Jurkat, Clone E6-1 (cell line): ENCODE measurements around the gene NES.

Experiments
- DNase-seq: peaks from one replicate; pipeline ENCODE4 v3.0.0-alpha.2; 2011; ENCODE audit warnings: low read depth, low spot score
- H3K4me3 ChIP-seq: 2 replicates; pipeline ENCODE4 v1.5.1; 2011; ENCODE audit warnings: mild to moderate bottlenecking, low read length, control low read depth, moderate library complexity

NES gene

GRCh38 chr1:156684227-156684782 lies 7.1 kb upstream of the NES start:
- peak; percentile 47 for DNase-seq
- no peak overlapping the region for H3K4me3 ChIP-seq

GRCh38 chr1:156682166-156682890 lies 5.1 kb upstream of the NES start:
- no peak overlapping the region for H3K4me3 ChIP-seq
- no peak for DNase-seq

- no peak overlapping the region for H3K4me3 ChIP-seq
- DNase-seq, result no peak
Observed at GRCh38 chr1:156681196-156681960, 4.2 kb upstream of the NES start.

- H3K4me3 ChIP-seq, result no peak overlapping the region
Observed at GRCh38 chr1:156680056-156680455, 2.8 kb upstream of the NES start.

GRCh38 chr1:156677616-156678596 lies 699 bp upstream of the NES start:
- H3K4me3 ChIP-seq, result no peak overlapping the region
- DNase-seq, result peak; percentile 45

More at GRCh38 chr1:156680056-156680455, 2.8 kb upstream of the NES start:
- no peak for DNase-seq

- DNase-seq, result no peak
- H3K4me3 ChIP-seq, result no peak overlapping the region
Observed at GRCh38 chr1:156676114-156676819, 940 bp downstream of the NES start.

- H3K4me3 ChIP-seq, result no peak overlapping the region
- DNase-seq, result no peak
Observed at GRCh38 chr1:156675210-156676113, 1.7 kb downstream of the NES start.

GRCh38 chr1:156673387-156674121 lies 3.7 kb downstream of the NES start:
- no peak overlapping the region for H3K4me3 ChIP-seq
- no peak for DNase-seq

GRCh38 chr1:156671804-156672203 lies 5.4 kb downstream of the NES start:
- DNase-seq, result no peak
- H3K4me3 ChIP-seq, result no peak overlapping the region

- no peak overlapping the region for H3K4me3 ChIP-seq
- DNase-seq, result no peak
Observed at GRCh38 chr1:156670791-156671190, 6.4 kb downstream of the NES start.

- no peak overlapping the region for H3K4me3 ChIP-seq
Observed at GRCh38 chr1:156670359-156670758, 6.8 kb downstream of the NES start.

GRCh38 chr1:156669794-156670193 lies 7.4 kb downstream of the NES start:
- no peak for DNase-seq
- no peak overlapping the region for H3K4me3 ChIP-seq

More at GRCh38 chr1:156670359-156670758, 6.8 kb downstream of the NES start:
- no peak for DNase-seq

- DNase-seq, result no peak
- H3K4me3 ChIP-seq, result no peak overlapping the region
Observed at GRCh38 chr1:156668801-156669637, 8.2 kb downstream of the NES start.

- H3K4me3 ChIP-seq, result no peak overlapping the region
- no peak for DNase-seq
Observed at GRCh38 chr1:156667968-156668709, 9.1 kb downstream of the NES start.

- no peak overlapping the region for H3K4me3 ChIP-seq
- DNase-seq, result no peak
Observed at GRCh38 chr1:156667610-156667967, 9.6 kb downstream of the NES start.
